GM19372 (cell line): ENCODE data around the gene MSI1.

Experiments
- ATAC-seq: cut with Tn5 transposase; IDR thresholded peaks from one replicate; pipeline ENCODE4 v1.9.1; 2021; ENCODE audit warnings: mild to moderate bottlenecking, low read depth, moderate library complexity; ENCODE audit not compliant: unreplicated experiment

Gene MSI1

GRCh38 chr12:120378036-120378435, 9.1 kb upstream of the MSI1 start:
- no peak for ATAC-seq

GRCh38 chr12:120377611-120378010, 8.6 kb upstream of the MSI1 start:
- ATAC-seq, result no peak

DNA sequence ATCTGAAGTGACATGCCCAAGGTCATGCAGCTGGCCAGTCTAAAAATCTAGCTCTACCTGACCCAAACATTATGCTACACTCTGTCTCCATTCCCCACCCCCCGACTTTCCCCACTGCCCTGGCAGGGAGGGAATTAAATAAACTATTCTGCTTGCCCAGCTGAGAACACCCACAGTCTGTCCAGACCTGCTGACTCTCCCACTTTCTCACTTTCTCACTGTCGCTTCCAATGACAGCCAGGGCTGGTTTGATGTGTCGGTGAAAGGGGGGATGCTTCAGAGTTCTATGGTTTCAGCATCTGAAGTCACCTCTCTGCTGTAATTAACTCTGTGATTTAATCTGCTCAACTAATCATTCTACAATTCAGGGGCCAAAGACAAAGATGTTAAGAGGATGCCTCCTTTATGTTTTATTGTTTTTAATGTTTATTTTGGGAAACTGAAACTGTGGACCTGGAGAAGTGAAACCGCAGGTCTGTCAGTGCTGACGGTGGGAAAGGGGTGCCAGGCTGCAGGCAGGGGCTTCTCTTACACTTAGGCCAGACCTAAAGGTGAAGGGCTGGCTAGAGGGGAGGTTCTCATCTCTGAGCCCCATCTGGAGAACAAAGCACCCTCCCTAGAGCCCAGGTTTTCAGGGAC, 8.1 kb upstream of the MSI1 start:
- ATAC-seq, result no peak

GRCh38 chr12:120376416-120376815, 7.5 kb upstream of the MSI1 start:
- no peak for ATAC-seq

DNA sequence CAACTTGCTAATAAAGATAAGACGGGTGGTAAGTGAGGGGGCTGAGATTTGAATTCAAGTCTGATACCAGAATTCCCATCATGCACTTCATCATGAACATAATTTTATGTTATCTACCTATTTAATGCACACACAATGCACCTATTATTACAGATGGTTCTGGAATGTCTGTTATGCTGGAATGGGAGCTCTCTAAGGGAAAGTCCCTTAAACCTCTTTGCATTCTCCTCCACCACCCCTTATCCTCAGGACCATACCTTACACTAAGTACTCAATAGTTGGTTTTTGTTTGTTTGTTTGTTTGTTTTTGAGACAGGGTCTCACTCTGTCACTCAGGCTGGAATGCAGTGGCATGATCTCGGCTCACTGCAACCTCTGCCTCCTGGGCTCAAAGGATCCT, 7.0 kb upstream of the MSI1 start:
- no peak for ATAC-seq

- no peak for ATAC-seq
Observed at GRCh38 chr12:120373683-120374082, 4.7 kb upstream of the MSI1 start.

DNA sequence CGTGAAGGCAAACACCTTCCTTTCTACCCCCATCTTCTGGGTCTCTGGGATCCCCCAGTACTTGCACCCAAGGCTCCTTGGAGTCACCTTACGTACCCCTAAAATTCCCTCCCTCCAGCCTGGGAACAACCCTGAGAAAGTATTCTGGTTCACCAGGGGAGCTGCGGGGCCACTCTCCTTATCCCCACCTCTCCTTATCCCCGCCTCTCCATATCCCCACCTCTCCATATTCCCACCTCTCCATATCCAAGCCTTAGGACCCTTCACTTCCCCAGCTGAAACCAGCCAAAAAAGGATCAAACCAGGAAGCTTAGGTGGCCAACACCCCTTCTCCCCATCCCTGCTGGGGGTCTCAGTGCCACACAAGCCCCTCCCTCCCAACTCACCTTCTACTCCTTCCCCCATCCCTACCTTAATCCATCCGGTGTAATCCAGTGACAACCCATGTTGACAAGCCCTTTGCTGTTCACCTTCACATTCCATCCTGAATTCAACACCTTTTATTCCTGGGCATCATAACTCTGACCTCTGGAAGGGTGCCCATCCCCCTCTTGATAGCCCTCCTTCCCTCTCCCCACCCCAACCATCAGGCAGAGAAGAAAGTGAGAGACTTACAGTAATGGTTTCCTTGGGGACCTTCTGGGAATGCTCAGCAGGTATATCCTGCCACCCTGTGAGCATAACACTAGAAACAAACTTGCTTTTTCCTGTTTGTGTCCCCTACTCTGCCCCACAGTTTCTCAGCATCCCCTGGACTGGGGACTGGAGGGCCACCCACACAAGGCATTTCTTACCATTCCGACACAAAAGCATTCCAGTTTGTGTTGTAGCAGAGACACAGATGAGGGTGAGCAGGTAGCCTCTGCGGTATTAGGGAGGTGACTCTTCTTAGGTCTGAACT, 1.6 kb upstream of the MSI1 start:
- ATAC-seq, result no peak

- no peak for ATAC-seq
Observed at GRCh38 chr12:120369603-120370342, 809 bp upstream of the MSI1 start.

DNA sequence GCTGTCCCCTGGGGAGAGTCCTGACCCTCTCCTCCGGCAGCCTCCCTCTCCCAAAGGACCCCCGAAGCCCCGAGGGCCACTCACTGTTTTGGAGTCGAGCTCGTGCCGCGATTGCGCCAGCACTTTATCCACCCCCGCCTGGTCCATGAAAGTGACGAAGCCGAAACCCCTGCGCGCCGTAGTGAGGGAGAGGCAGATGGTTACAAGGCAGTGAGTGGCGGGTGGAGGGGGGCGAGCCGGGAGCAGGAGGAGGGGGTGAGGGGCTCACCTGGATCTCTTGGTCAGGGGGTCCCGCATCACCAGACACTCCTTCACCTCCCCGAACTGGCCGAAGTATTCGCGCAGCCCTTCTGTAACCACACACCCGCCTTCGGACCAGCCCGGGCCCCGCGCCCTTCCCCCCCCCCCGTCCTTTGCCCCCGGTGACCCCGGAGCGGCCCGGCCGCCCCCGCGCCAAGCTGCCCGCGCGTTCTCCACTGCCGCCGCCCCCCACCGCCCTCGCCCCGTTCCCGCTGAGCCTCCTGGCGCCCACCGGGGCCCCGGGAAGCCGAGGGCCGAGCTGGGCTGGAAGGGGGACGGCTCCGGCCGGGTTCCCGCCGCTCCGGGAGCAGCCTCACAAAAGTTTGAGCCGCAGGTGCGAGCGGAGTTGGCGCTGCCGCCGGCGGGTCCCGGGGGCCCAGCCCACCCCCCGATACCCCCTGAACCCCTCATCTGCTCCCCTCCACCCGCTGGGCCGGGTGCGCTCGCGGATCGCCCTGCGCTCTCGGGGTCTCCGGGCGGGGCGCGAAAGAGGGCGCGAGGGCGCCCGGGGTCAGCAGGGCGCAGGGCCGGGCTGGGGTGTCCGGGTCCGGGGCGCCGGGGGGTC, 808 bp downstream of the MSI1 start:
- ATAC-seq, result no peak

GRCh38 chr12:120367233-120367923, 1.6 kb downstream of the MSI1 start:
- no peak for ATAC-seq

DNA sequence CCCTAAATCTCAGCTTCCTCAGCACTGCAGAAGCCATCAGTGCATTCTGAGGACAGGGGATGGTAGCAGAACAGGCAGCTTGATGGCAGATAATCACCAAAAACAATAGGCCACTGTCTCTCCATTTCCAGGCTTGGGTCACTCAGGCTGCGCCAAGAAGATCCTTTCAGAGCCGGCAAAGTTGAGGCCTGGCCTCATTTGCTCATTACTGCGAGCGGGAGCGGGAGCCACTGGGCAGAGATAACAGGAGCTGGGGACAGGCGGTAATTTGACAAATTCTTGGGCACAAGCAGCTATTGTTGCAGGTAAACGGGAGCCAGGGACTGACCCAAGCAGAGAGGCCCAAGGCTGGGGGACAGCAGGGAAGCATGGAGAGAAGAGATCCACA, 2.1 kb downstream of the MSI1 start:
- ATAC-seq, result no peak

GRCh38 chr12:120366341-120366705, 2.6 kb downstream of the MSI1 start:
- ATAC-seq, result no peak

GRCh38 chr12:120365675-120366340, 3.2 kb downstream of the MSI1 start:
- ATAC-seq, result no peak

DNA sequence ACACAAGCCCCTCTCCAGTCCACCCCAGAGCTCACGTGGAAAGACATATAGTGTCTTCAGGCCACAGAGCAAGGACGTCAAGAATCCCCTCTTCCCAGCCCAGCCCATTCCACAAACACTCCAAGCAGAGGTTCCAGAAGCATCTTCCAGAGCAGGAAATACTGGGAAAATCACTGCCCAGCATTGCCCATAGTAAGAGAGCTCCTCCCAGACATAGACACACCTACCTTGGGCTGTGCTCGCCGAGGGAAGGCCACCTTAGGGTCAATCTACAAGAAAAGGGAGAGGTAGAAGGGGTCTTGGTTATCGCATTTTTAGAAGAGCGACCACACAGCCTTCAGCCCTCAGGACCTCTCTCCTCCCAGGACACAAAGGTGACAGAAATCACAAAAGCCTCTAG, 4.5 kb downstream of the MSI1 start:
- ATAC-seq, result no peak

GRCh38 chr12:120363274-120363855, 5.6 kb downstream of the MSI1 start:
- ATAC-seq, result no peak

DNA sequence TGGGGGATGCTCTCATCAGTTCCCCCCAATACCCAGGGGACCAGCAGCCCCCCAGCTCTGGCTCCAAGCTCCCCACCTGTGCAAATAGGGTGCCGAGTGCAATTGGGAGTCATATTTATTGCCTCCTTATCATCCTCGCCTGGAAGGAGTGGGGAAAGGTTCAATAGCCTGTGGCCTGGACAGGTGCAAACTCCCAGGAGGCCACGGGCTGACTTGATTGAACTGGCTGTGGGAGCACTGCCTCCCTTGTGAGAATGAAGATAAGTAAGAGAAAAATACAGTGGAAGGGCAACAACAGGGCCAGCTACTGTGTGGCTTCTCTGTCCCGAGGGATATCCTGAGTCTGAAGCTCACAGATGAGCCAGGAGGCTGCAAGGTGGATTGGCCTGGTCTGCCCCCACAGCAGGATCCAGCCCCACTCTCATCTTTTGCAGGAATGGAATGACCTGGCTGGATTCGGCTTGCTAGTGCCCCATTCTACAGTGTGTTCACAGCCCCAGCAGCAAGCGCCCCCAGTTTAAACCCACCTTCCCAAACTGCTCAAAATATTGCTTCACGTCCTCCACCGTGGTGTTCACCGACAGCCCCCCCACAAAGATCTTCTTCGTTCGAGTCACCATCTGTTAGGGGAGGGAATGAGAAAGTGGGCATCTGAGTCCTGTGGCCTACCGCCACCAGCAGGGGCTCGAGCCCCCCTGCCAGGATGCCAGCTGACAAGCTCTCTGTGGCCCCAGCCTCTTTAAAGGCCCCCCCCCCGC, 6.3 kb downstream of the MSI1 start:
- no peak for ATAC-seq

- ATAC-seq, result no peak
Observed at GRCh38 chr12:120361506-120362208, 7.3 kb downstream of the MSI1 start.

DNA sequence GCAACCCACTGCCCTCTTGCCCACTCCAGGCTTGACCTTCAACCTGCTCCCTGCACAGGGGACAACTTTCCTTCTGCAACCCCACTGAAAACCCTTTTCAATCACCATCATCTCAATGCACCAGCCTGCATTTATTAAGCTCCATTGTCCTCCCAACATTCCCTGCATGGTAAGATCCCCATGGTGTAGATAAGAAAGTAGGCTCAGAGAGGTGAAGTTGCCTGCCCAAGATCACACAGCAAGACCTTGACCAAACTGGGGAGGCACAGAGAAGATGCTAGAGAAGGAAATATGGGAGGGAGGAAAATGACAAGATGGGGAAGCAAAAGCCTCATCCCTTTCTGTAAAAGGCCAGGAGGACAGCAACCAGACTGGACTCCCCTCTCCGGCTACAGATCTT, 9.8 kb downstream of the MSI1 start:
- no peak for ATAC-seq
